ENCODE data around the gene PLEKHO2.

The PLEKHO2 gene

GRCh38 chr15:64875641-64876223 lies 34.0 kb downstream of the PLEKHO2 start:
- Histone ChIP-seq H3K9me3 (ENCODE audit: control insufficient read depth, insufficient read depth, low read length) (no peaks in the 10 kb centered on the region), H3K27me3 (ENCODE audit: control insufficient read depth, low read length) (no peaks in the 10 kb centered on the region), H3K27ac (ENCODE audit: low read depth, low read length) (no peak overlapping the region), H3K36me3 (ENCODE audit: control insufficient read depth, low read length) (no peaks in the 10 kb centered on the region), H3K4me1 (ENCODE audit: control insufficient read depth, low read length) (peaks cover 9% of the 10 kb centered on the region), H3K9me2 (replicated peaks; ENCODE audit: control insufficient read depth, low read length) (no peaks in the 10 kb centered on the region), H3F3A (ENCODE audit: control insufficient read depth, insufficient read depth) (no peaks in the 10 kb centered on the region), H4K20me1 (ENCODE audit: control insufficient read depth, insufficient read depth, low read depth, low read length) (no peaks in the 10 kb centered on the region), H3K4me2 (ENCODE audit: low read length) (no peak overlapping the region), H3K79me2 (ENCODE audit: control insufficient read depth, low read length) (no peaks in the 10 kb centered on the region), H3K4me3 (ENCODE audit: low read length) (no peak overlapping the region)
- no peak for TF ChIP-seq EZH2phosphoT487 (IDR thresholded peaks at IDR 0.05; ENCODE audit: borderline replicate concordance, low read length)
- TF ChIP-seq, protein P1, sequence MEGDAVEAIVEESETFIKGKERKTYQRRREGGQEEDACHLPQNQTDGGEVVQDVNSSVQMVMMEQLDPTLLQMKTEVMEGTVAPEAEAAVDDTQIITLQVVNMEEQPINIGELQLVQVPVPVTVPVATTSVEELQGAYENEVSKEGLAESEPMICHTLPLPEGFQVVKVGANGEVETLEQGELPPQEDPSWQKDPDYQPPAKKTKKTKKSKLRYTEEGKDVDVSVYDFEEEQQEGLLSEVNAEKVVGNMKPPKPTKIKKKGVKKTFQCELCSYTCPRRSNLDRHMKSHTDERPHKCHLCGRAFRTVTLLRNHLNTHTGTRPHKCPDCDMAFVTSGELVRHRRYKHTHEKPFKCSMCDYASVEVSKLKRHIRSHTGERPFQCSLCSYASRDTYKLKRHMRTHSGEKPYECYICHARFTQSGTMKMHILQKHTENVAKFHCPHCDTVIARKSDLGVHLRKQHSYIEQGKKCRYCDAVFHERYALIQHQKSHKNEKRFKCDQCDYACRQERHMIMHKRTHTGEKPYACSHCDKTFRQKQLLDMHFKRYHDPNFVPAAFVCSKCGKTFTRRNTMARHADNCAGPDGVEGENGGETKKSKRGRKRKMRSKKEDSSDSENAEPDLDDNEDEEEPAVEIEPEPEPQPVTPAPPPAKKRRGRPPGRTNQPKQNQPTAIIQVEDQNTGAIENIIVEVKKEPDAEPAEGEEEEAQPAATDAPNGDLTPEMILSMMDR (IDR thresholded peaks at IDR 0.05; ENCODE audit: low read depth, low read length, poor library complexity, severe bottlenecking) = no peak

GRCh38 chr15:64877435-64877834 lies 35.7 kb downstream of the PLEKHO2 start:
- Histone ChIP-seq H4K20me1 (ENCODE audit: control insufficient read depth, insufficient read depth, low read depth, low read length) (no peaks in the 10 kb centered on the region), H3K36me3 (ENCODE audit: control insufficient read depth, low read length) (no peaks in the 10 kb centered on the region), H3F3A (ENCODE audit: control insufficient read depth, insufficient read depth) (no peaks in the 10 kb centered on the region), H3K4me1 (ENCODE audit: control insufficient read depth, low read length) (peaks cover 9% of the 10 kb centered on the region), H3K4me3 (ENCODE audit: low read length) (no peak overlapping the region), H3K4me2 (ENCODE audit: low read length) (no peak overlapping the region), H3K79me2 (ENCODE audit: control insufficient read depth, low read length) (no peaks in the 10 kb centered on the region), H3K27ac (ENCODE audit: low read depth, low read length) (no peak overlapping the region), H3K9me2 (replicated peaks; ENCODE audit: control insufficient read depth, low read length) (no peaks in the 10 kb centered on the region), H3K27me3 (ENCODE audit: control insufficient read depth, low read length) (no peaks in the 10 kb centered on the region), H3K9me3 (ENCODE audit: control insufficient read depth, insufficient read depth, low read length) (no peaks in the 10 kb centered on the region)
- TF ChIP-seq EZH2phosphoT487 (IDR thresholded peaks at IDR 0.05; ENCODE audit: borderline replicate concordance, low read length) = no peak
- TF ChIP-seq, protein P1 (IDR thresholded peaks at IDR 0.05; ENCODE audit: low read depth, low read length, poor library complexity, severe bottlenecking) = no peak

DNA sequence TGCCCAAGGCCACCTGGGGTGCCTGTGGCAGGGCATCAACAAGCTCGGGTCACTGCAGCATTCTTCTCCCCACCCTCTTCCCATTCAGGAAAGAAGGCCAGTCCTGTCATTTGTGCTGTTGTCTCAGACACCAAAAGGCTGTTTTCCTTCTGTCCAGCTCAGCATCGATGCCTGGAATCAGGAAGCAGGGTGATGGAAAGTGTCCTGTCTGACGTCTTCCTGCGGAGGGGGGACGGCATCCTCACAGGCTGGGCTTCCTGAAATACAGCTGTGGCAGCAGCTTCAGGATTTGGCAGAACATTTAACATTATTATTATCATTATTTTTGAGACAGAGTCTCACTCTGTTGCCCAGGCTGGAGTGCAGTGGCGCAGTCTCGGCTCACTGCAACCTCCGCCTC lies 37.0 kb downstream of the PLEKHO2 start:
- no peak overlapping the region for H3K4me3 ChIP-seq (ENCODE audit: low read length)
- H3K36me3 ChIP-seq (ENCODE audit: control insufficient read depth, low read length) = no peaks in the 10 kb centered on the region
- TF ChIP-seq, protein P1 (IDR thresholded peaks at IDR 0.05; ENCODE audit: low read depth, low read length, poor library complexity, severe bottlenecking) = no peak
- no peak for TF ChIP-seq EZH2phosphoT487 (IDR thresholded peaks at IDR 0.05; ENCODE audit: borderline replicate concordance, low read length)
- H3K4me2 ChIP-seq (ENCODE audit: low read length) = no peak overlapping the region
- no peaks in the 10 kb centered on the region for H3K9me2 ChIP-seq (replicated peaks; ENCODE audit: control insufficient read depth, low read length)
- H3F3A ChIP-seq (ENCODE audit: control insufficient read depth, insufficient read depth) = no peaks in the 10 kb centered on the region
- no peaks in the 10 kb centered on the region for H3K27me3 ChIP-seq (ENCODE audit: control insufficient read depth, low read length)
- no peaks in the 10 kb centered on the region for H3K9me3 ChIP-seq (ENCODE audit: control insufficient read depth, insufficient read depth, low read length)
- peaks cover 15% of the 10 kb centered on the region for H3K4me1 ChIP-seq (ENCODE audit: control insufficient read depth, low read length)
- no peaks in the 10 kb centered on the region for H3K79me2 ChIP-seq (ENCODE audit: control insufficient read depth, low read length)
- no peak overlapping the region for H3K27ac ChIP-seq (ENCODE audit: low read depth, low read length)
- H4K20me1 ChIP-seq (ENCODE audit: control insufficient read depth, insufficient read depth, low read depth, low read length) = no peaks in the 10 kb centered on the region
